NCI-H187 treated with DMSO at 0.1 percent for 48 hours (cell line): ENCODE results near the gene SPTB.
A peak's percentile ranks its signal among the peaks of the same experiment; 100 is the strongest.
"Not testable (repeated sequence)": the region's sequence is repeated elsewhere in the genome, so short reads cannot be mapped to it uniquely, and the experiment has no call there.

ENCODE experiments used
- DNase-seq: peaks from one replicate; lab custom pipeline; 2025; lab: John Stamatoyannopoulos, UW

SPTB gene

DNA sequence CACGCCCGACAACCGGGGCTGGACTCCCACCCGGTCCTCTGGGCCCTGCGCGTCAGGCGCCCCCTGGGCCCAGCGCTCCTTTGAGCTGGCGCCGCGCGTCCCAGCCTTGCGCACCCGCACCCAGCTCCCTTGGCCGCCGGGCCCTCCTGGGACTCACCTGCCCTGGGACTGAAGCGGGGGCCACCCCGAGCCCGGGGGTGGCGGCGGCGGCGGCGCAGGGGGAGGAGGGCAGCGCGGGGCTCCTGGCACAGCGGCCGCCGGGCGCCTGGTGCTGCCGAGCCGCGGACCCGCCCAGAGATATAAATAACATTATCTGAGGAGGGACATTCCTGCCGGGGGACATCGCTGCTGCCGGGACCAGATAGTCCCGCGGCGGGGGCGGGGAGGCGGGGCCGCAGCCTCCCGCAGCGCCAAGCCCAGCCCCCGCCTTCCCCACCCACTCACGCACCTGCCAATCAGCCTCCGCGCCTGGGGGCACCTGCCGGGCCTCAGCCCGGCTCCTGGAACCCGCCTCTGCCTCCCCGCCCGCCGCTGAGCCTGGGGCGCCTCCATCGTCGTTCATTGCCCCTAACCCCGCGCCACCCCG lies at the start of gene SPTB:
TSS of gene SPTB (minus strand) at position 273 of the 586 bp plus-strand sequence. CDS start 56,813 bp downstream, outside the sequence.
- DNase-seq = peak; percentile 64

DNA sequence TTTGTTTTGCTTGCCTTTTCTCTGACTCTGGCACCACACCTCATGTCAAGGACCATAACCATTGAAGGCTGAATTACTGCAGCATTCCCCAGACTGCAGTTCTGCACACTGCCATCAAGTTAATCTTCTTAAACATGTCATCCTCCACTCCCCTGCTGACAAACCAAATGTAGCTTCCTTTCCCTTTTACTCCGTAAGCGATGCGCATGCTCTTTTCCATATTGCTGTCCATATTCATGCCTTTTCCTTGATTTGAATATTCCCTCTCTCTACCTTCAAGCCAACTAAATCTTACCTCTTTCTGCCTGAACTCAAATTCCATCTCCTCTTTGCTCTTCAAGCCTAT lies 49.3 kb upstream of the SPTB start:
- DNase-seq = no peak

DNA sequence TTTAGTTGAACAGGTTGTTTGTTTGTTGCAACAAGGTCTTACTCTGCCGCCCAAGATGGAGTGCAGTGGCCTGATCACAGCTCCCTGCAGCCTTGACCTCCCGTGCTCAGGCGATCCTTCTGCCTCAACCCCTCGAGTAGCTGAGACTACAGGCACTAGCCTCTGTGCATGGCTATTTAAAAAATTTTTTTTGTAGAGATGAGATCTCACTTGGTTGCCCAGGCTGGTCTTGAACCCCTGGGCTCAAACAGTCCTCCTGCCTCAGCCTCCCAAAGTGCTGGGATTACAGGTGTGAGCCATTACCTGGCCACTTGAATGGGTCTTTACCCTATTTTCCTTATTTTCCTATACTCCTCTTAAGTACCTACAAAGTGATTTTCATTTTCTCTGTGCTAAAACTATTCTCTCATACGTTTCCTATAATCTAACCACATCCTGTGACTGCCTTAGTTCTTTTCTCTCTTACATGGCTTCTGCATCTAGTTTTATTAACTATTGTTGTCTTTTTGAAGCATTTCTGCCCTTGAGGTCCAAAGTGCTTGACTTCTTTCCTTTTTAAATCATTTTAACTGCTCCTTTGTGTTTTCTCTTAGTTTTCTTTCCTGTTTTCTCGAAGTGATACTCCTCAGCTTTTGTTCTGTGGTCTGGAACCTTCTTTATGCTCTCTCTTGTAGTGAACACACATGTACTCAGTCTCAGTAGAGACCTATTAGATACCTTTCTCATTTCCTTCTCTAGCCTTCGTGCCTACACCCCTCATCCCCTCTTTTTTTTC lies 48.7 kb upstream of the SPTB start:
- no peak for DNase-seq

DNA sequence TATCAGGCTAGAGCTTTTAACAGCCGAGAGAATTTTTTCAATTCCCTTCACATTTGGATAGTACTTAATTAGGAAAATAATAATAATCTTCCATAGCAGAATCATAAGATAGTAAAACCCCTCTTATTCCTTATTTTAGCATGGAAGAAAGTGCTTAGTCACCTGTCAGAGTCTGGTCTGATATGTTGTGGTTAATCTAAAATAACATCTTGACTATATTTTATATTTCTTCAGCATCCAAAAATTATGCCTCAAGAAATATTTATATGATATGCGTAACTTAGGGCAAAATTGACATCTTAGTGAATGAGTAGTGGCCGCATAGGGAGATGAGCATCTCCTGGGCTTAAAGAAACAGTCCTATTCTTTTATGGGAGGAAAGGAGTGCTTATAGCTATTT lies 47.3 kb upstream of the SPTB start:
- no peak for DNase-seq

DNA sequence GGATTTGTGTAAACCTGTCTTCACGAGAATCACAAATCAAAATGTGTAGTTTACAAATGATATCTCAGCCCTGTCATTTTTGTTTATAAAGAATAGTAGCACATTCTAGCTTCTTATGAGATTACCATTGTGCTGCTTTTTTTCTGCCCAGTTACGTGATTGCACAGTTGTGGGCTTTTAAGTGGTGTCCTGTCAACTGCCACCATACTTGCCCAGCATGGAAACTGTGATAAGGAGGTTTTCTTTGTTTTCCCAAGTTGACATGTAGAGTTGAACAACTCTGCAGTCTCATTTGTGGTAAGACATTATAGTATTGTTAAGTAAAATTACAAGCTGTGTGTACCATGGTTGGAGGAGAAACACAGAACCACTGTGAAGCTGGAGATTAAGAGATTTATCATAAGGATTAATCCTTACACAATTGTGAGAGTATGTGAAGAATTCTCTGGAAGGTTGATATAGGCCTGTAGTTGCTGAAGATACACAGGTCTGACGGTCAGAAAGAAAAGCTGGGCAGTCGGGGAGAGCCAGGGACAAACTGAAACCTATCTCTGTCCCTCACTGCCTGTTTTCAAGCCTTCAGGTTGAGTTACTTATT lies 46.8 kb upstream of the SPTB start:
- DNase-seq = no peak

DNA sequence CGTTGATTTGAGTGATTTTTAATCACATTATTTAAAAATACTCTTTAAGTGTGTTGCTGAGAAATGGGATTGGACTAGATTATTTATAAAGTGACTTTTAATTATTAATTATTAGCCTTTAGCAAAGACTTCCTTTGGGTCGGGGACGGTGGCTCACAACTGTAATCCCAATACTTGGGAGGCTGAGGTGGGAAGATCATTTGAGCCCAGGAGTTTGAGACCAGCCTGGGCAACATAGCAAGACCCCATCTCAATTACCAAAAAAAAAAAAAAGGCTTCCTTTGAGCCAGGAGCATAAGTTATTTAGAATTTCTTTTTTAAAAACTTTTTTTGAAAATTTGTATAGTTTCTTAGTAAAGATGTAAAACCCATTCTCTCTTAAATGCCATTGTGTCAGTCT lies 43.3 kb upstream of the SPTB start:
- DNase-seq = no peak

DNA sequence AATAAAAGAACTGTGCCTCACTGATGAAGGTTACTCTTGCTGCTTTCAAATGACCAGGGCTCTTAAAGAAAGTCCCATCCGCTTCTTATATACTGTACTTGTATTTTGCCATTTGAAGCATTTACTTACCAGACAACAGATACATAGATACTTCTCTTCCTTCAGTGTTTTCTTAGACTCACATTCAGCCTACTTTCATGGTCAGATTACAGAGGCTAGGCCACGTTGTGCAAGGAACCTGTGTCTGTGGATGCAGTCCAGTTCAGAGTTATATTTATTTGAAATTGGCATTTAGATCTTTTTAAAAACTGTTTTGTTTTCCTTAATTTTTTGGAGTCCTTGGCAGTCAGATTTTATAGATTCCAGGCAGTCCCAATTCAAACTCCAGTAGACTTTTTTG lies 40.8 kb upstream of the SPTB start:
- DNase-seq = no peak

DNA sequence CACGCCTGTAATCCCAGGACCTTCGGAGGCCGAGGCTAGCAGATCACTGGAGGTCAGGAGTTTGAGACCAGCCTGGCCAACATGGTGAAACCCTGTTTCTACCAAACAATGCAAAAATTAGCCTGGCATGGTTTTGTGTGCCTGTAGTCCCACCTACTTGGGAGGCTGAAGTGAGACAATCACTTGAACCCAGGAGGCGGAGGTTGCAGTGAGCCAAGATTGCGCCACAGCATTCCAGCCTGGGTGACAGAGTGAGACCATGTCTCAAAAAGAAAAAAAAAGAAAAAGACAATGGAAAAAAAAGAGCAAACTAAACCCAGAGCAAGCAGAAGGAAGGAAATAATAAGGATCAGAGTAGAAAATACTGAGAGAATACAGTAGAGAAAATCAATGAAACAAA lies 39.9 kb upstream of the SPTB start:
- no peak for DNase-seq

DNA sequence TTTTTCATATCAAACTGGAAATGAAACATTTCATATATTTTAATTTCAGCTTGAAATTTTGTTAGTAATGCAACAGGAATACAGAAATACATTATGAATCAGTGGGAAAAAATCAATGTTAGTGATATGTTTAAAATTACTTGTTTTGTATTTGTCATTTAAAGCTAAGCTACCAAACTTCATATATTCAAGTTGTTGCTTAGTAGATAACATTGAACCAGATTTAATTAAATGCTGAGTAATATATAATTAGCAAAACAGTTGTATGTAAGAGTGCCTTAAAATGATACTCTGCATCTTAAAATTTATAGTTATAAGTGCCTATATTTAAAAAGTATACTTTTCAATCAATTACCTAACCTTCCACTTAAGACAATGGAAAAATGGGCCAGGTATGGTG lies 39.5 kb upstream of the SPTB start:
- DNase-seq = no peak

DNA sequence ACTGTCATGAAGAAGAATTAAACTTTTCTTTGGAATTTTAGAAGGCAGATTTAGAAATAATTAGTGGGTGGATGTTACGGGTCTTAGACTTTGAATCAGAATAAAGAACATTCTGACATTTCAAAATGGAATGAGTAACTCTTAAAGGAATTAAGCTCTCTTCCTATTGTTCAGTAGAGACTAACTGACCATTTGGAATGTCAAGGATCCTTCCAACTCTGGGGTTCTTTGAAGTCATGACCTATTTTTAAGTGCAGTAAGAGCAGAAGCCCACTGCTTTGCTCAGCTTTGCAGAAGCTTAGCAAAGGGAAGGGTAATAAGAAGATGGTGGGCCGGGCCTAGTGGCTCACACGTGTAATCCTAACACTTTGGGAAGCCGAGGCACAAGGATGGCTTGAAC lies 38.5 kb upstream of the SPTB start:
- no peak for DNase-seq

DNA sequence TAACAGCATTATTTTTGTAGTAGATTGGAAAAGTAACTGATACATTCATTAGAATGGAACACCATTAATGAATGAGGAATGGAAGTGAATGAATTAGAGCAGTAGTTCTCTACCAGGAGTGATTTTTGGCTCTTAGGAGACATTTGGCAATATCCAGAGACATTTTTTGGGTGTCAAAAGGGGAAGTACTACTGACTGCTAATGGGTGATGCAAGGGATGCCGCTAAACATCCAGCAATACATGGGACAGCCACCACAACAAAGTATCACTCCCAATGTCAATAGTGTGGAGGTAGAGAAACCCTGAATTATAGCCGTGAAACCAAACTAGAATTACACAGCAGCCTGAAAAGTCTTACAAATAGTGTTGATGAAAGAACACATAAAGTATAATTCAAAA lies 36.1 kb upstream of the SPTB start:
- DNase-seq = no peak

DNA sequence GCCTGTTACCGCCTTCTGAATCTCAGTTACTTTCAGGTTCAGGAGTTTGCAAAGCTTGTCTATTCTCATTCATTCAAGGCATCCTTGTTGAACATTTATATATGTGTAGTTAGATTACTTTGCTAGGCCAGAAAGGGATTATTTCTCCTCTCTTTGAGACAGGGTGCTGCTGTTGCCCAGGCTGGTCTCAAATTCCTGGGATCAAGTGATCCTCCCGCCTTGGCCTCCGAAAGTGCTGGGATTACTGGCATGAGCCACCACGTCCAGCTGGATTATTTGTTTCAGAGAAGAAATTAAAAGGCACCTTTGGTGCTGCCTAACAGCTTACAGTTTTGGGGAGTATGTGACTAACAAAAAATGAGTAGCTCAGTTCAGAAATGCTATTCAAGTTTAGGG lies 35.3 kb upstream of the SPTB start:
- no peak for DNase-seq

DNA sequence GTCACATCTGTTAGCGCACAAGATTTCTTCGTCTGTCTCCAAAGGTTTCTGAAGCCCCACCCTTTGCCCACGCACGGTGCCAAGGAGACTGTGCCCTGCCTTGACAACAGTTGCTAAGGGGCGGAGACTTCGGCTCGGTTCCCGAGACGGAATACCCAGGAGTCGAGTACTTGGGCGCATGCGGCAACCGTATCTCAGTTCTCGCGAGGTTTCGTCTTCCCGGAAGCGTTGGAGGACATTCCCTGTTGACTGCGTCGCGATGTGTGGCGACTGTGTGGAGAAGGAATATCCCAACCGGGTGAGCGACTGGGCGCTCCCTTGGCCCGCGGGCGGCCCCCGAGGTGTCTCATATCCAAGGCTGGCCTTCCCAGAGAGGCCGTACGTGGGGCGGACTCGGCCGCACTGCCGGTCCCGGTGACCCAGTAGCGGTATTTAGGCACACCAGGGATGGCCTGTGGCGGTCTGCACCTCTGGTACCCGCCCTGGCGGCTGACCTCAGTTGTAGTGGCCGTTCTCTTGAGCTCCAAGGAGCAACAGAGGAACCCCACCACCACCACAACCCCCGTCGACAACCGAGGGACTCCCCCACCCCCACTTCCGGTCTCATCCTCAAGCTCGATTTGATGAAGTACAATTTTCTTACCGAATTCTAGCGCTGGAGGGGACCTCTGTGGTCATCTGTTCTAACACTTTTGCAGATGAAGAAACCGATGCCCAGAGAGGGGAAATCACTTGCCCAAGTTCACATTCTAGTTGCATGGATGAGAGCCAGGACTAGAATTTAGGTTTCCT lies 34.7 kb upstream of the SPTB start, which contains the start of gene CHURC1:
TSS of gene CHURC1 (plus strand) at position 219 of the 792 bp plus-strand sequence. CDS start at position 260, 41 bp downstream.
- peak; percentile 97 for DNase-seq

DNA sequence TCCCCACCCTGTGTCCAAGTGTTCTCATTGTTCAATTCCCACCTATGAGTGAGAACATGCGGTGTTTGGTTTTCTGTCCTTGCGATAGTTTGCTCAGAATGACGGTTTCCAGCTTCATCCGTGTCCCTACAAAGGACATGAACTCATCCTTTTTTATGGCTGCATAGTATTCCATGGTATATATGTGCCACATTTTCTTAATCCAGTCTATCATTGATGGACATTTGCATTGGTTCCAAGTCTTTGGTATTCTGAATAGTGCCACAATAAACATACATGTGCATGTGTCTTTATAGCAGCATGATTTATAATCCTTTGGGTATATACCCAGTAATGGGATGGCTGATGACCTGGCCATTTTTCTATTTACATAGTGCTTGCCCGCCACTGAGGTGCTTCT lies 33.8 kb upstream of the SPTB start:
- not testable (repeated sequence) for DNase-seq

DNA sequence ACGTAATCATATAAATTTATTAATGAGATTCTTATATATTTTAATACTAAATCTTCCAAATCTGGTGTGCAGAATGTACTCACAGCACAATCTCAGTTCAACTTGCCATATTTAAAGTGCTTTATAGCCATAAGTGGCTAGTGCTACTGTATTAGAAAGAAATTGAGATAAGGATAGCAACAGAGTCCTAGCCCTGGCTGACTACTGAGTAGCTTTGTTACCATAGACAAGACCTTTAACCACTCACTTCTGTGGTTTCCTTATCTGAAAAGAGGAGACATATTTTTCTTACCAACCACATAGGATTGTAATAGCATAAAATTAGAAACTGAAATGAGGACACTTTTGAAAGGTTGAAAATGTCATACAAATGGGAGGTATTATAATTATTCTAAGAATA lies 32.6 kb upstream of the SPTB start:
- no peak for DNase-seq

DNA sequence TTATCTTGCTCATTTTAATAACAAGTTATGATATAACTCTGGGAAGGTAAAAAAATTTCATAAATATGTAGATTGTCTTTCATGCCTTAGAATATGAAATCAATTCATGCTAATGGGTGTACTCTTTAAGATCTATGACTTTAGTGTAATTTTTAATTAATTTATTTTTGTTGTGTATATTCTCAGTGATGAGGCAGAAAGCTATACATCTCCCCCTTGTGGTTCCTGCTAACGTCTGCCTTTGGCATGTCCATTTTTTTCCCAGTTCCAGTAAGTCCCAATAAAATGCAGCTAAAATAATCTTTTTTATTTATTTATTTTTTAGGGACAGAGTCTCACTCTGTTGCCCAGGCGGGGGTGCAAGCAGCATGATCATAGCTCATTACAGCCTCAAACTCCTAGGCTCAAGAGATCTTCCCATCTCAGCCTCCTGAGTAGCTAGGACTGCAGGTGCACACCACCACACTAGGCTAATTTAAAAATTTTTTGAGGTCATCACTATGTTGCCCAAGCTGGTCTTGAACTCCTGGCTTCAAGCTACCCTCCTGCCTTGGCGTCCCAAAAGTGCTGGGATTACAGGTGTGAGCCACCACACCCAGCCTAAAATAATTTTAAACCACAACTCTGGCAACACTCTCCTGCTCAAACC lies 31.3 kb upstream of the SPTB start:
- DNase-seq = no peak

DNA sequence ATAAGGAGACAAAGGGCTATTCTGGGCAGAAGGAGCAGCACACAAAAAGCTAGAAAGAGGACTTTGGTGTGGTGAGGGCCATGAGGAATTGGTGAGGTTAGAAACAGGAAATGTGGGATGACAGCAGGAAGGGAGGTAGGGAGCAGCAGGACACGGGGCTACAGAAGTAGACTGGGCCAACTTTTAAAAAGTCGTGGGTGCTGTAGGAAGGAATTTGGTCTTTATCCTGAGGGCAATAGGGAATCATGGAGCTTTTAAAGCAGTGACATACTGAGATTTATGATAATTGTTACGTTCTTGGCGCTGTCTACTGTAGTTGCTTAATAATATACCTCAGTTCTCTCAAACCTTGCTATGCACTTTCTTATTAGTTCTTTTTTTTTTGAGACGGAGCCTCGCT lies 26.3 kb upstream of the SPTB start:
- no peak for DNase-seq

DNA sequence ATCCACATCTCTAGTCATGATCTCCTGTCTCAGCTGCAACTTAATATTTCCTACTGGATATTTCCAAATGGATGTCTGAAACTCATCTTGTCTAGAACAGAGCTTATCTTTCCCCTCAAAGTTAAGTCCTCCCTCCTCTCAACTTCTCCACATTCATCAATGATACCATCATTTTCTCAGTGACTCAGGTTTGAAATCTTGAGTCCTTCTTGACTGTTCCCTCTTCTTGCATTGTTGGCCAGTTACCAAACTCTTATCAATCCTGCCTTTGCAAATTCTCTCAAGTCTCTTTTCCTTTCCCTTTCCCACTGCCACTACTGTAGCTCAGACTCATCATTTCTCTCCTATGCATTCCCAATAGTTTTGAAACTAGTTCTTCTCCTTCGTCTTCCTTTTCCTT lies 20.3 kb upstream of the SPTB start:
- DNase-seq = no peak

DNA sequence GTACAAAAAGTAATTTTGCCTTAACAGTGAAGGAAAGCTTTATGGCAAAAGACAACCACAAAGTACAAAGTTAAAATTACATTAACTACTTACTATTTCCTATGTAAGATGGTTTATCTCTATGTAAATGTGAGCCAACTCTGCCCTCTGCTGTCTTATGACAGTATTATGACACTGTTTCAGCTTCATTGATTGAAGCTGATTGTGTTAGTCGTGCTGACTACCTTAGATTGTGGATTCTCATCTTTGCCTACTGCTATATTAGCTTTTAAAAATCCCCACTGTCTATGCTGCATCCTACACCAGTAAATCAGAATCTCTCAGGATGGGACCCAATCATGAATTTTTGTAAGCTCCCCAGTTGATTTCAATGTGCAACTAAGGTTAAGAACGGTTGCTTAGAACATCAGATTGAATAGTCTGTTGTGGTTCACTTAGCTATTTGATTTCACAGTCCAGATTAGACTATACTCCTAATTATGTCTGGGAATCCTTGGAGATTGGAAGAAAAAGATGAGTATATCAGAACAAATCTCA lies 12.2 kb upstream of the SPTB start:
- peak; percentile 25 for DNase-seq

DNA sequence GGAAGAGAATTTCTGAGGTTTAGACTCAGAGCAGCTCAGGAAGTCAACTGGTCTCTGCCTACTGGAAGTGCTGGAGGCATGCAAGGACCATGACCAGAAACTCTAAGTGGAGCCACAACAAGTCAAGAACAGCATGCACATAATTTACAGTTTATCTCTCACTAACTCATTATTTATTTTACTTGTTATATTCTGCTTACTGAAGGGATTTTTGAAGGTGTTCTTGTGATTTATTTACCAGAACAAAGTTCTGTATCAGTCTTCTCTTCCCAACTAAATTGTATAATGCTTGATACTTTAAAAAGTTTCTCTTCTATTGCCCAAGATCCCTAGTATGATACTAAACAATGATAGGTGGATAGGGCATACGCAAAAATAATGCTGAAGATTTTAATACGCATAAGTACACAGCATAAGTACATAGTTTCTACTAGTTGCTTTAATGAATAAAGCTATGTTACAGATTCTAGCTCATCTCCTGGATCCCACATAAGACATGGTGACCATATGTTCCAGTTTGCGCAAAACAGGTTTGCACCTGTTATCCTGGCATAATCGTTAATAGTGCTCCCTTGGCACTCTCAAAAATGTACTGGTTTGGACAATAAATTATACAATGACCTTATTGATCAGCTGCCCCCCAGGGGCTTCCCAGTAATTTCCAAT lies 11.6 kb upstream of the SPTB start:
- no peak for DNase-seq

DNA sequence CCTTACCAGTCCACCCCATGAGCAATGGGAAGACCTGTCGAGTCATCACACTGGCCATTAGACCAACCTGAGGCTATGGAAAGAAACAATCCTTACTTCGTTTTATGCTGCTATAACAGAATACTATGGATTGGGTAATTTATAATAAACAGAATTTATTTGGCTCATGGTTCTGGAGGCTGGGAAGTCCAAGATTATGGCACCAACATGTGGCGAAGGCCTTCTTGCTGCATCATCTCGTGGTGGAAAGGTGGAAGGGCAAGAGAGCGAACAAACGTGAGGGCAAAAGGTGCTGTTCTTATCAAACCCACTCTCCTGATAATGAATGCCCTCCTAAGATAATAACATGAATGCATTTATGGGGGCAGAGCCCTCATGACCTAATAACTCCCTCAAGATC lies 9.6 kb upstream of the SPTB start:
- DNase-seq = no peak
